Loucy (cell line): Measurements from ENCODE around the gene AKT1.

ENCODE experiments used
- H2AFZ ChIP-seq: fragments of 200-600 bp; sonication (generic); 2 replicates; pipeline ENCODE4 v1.6.0; 2016; ENCODE audit warnings: antibody characterized with exemption, mild to moderate bottlenecking, low read length, moderate library complexity
- H3F3A ChIP-seq: fragments of 200-600 bp; 2 replicates; pipeline ENCODE4 v1.6.0; 2016; ENCODE audit warnings: antibody characterized with exemption, low read depth, mild to moderate bottlenecking
- H3K27me3 ChIP-seq: fragments of 200-600 bp; sonication (generic); 2 replicates; pipeline ENCODE4 v1.6.1; 2014; ENCODE audit warnings: low read length, mild to moderate bottlenecking; ENCODE audit not compliant: insufficient read depth, poor library complexity, severe bottlenecking
- H3K36me3 ChIP-seq: fragments of 200-600 bp; sonication (generic); 2 replicates; pipeline ENCODE4 v1.6.1; 2016; ENCODE audit warnings: low read length; ENCODE audit not compliant: insufficient read depth
- H3K4me1 ChIP-seq: fragments of 200-600 bp; sonication (generic); 2 replicates; pipeline ENCODE4 v1.5.1; 2014; ENCODE audit warnings: low read length, mild to moderate bottlenecking; ENCODE audit not compliant: insufficient read depth, poor library complexity, severe bottlenecking
- H3K4me2 ChIP-seq: fragments of 200-600 bp; sonication (generic); 2 replicates; pipeline ENCODE4 v1.6.0; 2014; ENCODE audit warnings: antibody characterized with exemption, low read length, low read depth, mild to moderate bottlenecking; ENCODE audit not compliant: poor library complexity, severe bottlenecking
- H3K4me3 ChIP-seq: fragments of 200-600 bp; sonication (generic); 2 replicates; pipeline ENCODE4 v1.5.1; 2014; ENCODE audit warnings: low read length, mild to moderate bottlenecking, mixed read lengths; ENCODE audit not compliant: poor library complexity, severe bottlenecking
- H3K79me2 ChIP-seq: fragments of 200-600 bp; sonication (generic); 2 replicates; pipeline ENCODE4 v1.6.1; 2014; ENCODE audit warnings: low read length; ENCODE audit not compliant: insufficient read depth
- H3K9ac ChIP-seq: fragments of 200-600 bp; sonication (generic); 2 replicates; pipeline ENCODE4 v1.6.0; 2014; ENCODE audit warnings: mild to moderate bottlenecking, low read depth, low read length, moderate library complexity; ENCODE audit not compliant: poor library complexity, severe bottlenecking
- H3K9me2 ChIP-seq: fragments of 200-600 bp; sonication (generic); replicated peaks from 2 replicates; pipeline ENCODE4 v1.6.1; 2016; ENCODE audit warnings: low read depth, low read length, mixed read lengths
- H3K9me3 ChIP-seq: fragments of 200-600 bp; sonication (generic); 2 replicates; pipeline ENCODE4 v1.6.1; 2014; ENCODE audit warnings: mild to moderate bottlenecking, antibody characterized with exemption, low read length, low read depth; ENCODE audit not compliant: insufficient read depth
- H4K20me1 ChIP-seq: fragments of 200-600 bp; sonication (generic); 2 replicates; pipeline ENCODE4 v1.6.0; 2014; ENCODE audit warnings: antibody characterized with exemption, low read length, mild to moderate bottlenecking; ENCODE audit not compliant: insufficient read depth, poor library complexity, severe bottlenecking
- EZH2phosphoT487 ChIP-seq: fragments of 200-600 bp; IDR thresholded peaks from 2 replicates; pipeline ENCODE4 v1.6.1; 2018; ENCODE audit warnings: antibody characterized with exemption, mild to moderate bottlenecking, moderate library complexity, borderline replicate concordance
- TF ChIP-seq, protein P1 (sequence below): fragments of 200-600 bp; sonication (generic); conservative IDR thresholded peaks from 2 replicates; pipeline ENCODE4 v1.5.1; 2014; ENCODE audit warnings: mild to moderate bottlenecking, antibody characterized with exemption, low read length

Gene AKT1

GRCh38 chr14:104732931-104733681 lies 62.4 kb downstream of the AKT1 start:
- no peaks in the 10 kb centered on the region for H3K4me1 ChIP-seq
- H3K4me2 ChIP-seq = no peak overlapping the region
- H3K79me2 ChIP-seq = no peaks in the 10 kb centered on the region
- H3K36me3 ChIP-seq = no peaks in the 10 kb centered on the region
- H3K27me3 ChIP-seq = no peaks in the 10 kb centered on the region
- H3K4me3 ChIP-seq = no peak overlapping the region
- H2AFZ ChIP-seq = no peak overlapping the region
- TF ChIP-seq EZH2phosphoT487 = no peak
- TF ChIP-seq, protein P1, sequence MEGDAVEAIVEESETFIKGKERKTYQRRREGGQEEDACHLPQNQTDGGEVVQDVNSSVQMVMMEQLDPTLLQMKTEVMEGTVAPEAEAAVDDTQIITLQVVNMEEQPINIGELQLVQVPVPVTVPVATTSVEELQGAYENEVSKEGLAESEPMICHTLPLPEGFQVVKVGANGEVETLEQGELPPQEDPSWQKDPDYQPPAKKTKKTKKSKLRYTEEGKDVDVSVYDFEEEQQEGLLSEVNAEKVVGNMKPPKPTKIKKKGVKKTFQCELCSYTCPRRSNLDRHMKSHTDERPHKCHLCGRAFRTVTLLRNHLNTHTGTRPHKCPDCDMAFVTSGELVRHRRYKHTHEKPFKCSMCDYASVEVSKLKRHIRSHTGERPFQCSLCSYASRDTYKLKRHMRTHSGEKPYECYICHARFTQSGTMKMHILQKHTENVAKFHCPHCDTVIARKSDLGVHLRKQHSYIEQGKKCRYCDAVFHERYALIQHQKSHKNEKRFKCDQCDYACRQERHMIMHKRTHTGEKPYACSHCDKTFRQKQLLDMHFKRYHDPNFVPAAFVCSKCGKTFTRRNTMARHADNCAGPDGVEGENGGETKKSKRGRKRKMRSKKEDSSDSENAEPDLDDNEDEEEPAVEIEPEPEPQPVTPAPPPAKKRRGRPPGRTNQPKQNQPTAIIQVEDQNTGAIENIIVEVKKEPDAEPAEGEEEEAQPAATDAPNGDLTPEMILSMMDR = no peak
- H3K9me2 ChIP-seq = no peaks in the 10 kb centered on the region
- H3K9me3 ChIP-seq = no peaks in the 10 kb centered on the region
- H3F3A ChIP-seq = no peaks in the 10 kb centered on the region
- H3K9ac ChIP-seq = no peak overlapping the region
- no peaks in the 10 kb centered on the region for H4K20me1 ChIP-seq

- H3K4me1 ChIP-seq = no peaks in the 10 kb centered on the region
- no peaks in the 10 kb centered on the region for H4K20me1 ChIP-seq
- H3K9me3 ChIP-seq = no peaks in the 10 kb centered on the region
- H3K4me2 ChIP-seq = no peak overlapping the region
- no peak overlapping the region for H3K4me3 ChIP-seq
- no peak for TF ChIP-seq EZH2phosphoT487
- TF ChIP-seq, protein P1 = no peak
- H3K9me2 ChIP-seq = no peaks in the 10 kb centered on the region
- H3K36me3 ChIP-seq = no peaks in the 10 kb centered on the region
- H3K79me2 ChIP-seq = no peaks in the 10 kb centered on the region
- no peaks in the 10 kb centered on the region for H3F3A ChIP-seq
- H3K9ac ChIP-seq = no peak overlapping the region
- no peaks in the 10 kb centered on the region for H3K27me3 ChIP-seq
- H2AFZ ChIP-seq = no peak overlapping the region
Observed at GRCh38 chr14:104732355-104732804, 63.2 kb downstream of the AKT1 start.

- Histone ChIP-seq H3K79me2 (no peaks in the 10 kb centered on the region), H3K9me2 (no peaks in the 10 kb centered on the region), H3K9me3 (no peaks in the 10 kb centered on the region), H3K4me2 (no peak overlapping the region), H3K36me3 (no peaks in the 10 kb centered on the region), H3K4me1 (no peaks in the 10 kb centered on the region), H3K9ac (no peak overlapping the region), H2AFZ (no peak overlapping the region), H3F3A (no peaks in the 10 kb centered on the region), H3K4me3 (no peak overlapping the region), H3K27me3 (no peaks in the 10 kb centered on the region), H4K20me1 (no peaks in the 10 kb centered on the region)
- no peak for TF ChIP-seq EZH2phosphoT487
- TF ChIP-seq, protein P1 = peak; percentile 61
Observed at GRCh38 chr14:104731320-104732294, 63.9 kb downstream of the AKT1 start.
